Measurements from ENCODE around the gene TAS2R31.

TAS2R31 gene

GRCh38 chr12:11007608-11008007, 23.6 kb downstream of the TAS2R31 start:
- no peak for DNase-seq (ENCODE audit: low read depth in 2 of 2, low spot score in 1 of 2)

GRCh38 chr12:10998204-10998603, 33.0 kb downstream of the TAS2R31 start, which contains the start of gene TAS2R20:
Gene TAS2R20 (minus strand): TSS chr12:10998304. CDS start chr12:10997875, 429 bp downstream.
- no peak for DNase-seq (ENCODE audit: low read depth in 2 of 2, low spot score in 1 of 2)

- DNase-seq (ENCODE audit: low read depth in 2 of 2, low spot score in 1 of 2), result no peak
Observed at GRCh38 chr12:10994307-10994706, 36.9 kb downstream of the TAS2R31 start.

GRCh38 chr12:10989107-10989506, 42.1 kb downstream of the TAS2R31 start:
- DNase-seq (ENCODE audit: low read depth in 2 of 2, low spot score in 1 of 2), result no peak

GRCh38 chr12:10986812-10987211, 44.4 kb downstream of the TAS2R31 start, which contains the start of gene TAS2R50:
Gene TAS2R50 (minus strand): TSS chr12:10986912. CDS start chr12:10986860, 52 bp downstream.
- no peak for DNase-seq (ENCODE audit: low read depth in 2 of 2, low spot score in 1 of 2)

- no peak for DNase-seq (ENCODE audit: low read depth in 2 of 2, low spot score in 1 of 2)
Observed at GRCh38 chr12:10982244-10982643, 49.0 kb downstream of the TAS2R31 start.
